ENCODE measurements around the gene ZNF79. TPM values are rescaled to one million over a fixed set of nuclear protein-coding genes. Genes with fewer than 3 reads are reported as not detected.
A peak's percentile ranks its signal among the peaks of the same experiment; 100 is the strongest.

ZNF79 gene
- total and polyA plus RNA-seq, 7 experiments from 2014 or later = 4.8 to 17.8 (median 10.8) TPM

DNA sequence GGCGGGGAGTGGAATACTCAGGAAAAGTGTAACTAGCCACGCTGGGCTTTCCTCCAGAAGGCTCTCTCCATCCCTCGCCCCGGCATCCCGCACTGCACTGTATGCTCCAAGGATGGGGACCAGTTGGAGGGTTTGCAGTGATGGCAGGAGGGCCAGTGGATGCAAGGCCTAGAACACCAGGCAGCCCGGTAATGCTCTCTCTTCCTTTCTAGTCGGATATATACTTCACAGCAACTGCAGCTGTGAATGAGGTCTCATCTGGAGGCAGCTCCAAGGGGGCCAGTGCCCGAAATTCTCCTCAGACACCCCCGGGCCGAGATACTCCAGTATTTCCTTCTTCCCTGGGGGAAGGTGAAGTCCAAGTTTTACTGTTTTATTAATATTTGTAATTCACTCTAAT, 37.2 kb upstream of the ZNF79 start:
- H3K27me3 ChIP-seq (ENCODE audit: control insufficient read depth in 2 of 2, insufficient read depth in 2 of 2, low read length in 2 of 2) = peaks cover 6 to 34% of the 10 kb centered on the region in 2 donors
- peaks cover 0 to 5% (median 0%) of the 10 kb centered on the region in 11 donors for H3K9me3 Mint-ChIP-seq
- H3K36me3 ChIP-seq (ENCODE audit: control insufficient read depth in 2 of 3, insufficient read depth in 3 of 3, low read length in 3 of 3) = no peaks in the 10 kb centered on the region
- peaks cover 13 to 20% of the 10 kb centered on the region in 2 donors for H3K4me1 ChIP-seq (ENCODE audit: control insufficient read depth in 2 of 2, insufficient read depth in 2 of 2, low read length in 2 of 2)
- peak overlapping the region in 1 of 9 donors; percentile 6 for H3K27ac Mint-ChIP-seq
- H3K4me3 Mint-ChIP-seq = no peak overlapping the region
- peak in 1 of 9 donors; percentile 19 for DNase-seq
- ChIA-PET POLR2A (interaction anchor here (1.7 to 1.8 kb wide), 2 partner anchors 9 to 12 kb away, joined by 5 read pairs; no protein-coding TSS in a partner anchor), CTCF (interaction anchor here (1.9 kb wide), 1 partner anchor 9 kb away, joined by 4 read pairs; the partner anchor contains the start of gene SLC2A8)
- H3K27me3 Mint-ChIP-seq = peaks cover 65 to 74% (median 70%) of the 10 kb centered on the region in 5 donors
- no peak overlapping the region for H3K4me3 ChIP-seq (ENCODE audit: low read length)
- intact Hi-C loops (cut with micrococcal nuclease) = loop anchor here (5.0 kb wide), 2 partner anchors 75 to 400 kb away; no protein-coding TSS in a partner anchor
- H3K9me3 ChIP-seq (ENCODE audit: control insufficient read depth in 2 of 3, low read length in 3 of 3) = no peaks in the 10 kb centered on the region
- H3K27ac ChIP-seq (ENCODE audit: low read depth, low read length) = no peak overlapping the region
- H3K4me1 Mint-ChIP-seq = peaks cover 20 to 39% (median 28%) of the 10 kb centered on the region in 7 donors
- H3K36me3 Mint-ChIP-seq = no peaks in the 10 kb centered on the region
- ATAC-seq = no peak

DNA sequence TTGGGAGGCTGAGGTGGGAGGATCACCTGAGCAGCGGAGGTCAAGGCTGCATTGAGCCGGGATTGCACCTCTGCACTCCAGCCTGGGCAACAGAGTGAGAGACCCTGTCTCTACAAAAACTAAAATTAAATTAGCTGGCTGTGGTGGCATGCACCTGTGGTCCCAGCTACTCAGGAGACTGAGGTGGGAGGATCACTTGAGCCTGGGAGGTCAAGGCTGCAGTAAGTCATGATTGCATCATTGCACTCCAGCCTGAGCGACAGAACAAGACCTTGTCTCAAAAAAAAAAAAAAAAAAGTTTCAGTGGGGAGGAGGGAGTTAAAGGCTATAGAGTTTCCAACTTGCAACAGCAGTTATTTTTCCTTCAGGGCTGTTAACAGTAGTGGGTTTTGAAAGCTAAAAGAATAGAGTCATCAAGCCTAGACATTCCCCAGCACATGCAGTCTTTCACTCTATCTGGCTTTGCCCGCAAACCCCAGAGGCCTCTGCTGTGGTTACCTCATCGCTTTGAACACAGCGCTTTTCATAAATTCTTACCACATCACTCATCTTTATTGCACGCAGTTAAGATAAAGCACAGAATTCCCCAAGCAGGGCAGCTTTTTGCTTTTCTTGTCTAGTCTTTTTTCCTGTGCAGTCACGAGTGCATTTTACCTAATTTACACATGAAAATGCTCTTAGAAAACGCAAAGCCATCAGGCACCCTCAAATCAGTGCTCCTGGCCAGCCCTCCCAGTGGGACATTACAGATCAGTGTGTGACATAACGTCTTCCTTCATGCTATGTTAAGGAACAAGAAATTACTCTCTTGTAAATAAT, 35.9 kb upstream of the ZNF79 start:
- intact Hi-C loops (cut with micrococcal nuclease) = loop anchor here (1.0 to 5.0 kb wide), 8 partner anchors 8 to 402 kb away; partner anchors contain the start of genes LRSAM1 (in 2 of the 2), RPL12 (in 2 of the 2) and ZNF79 (in 2 of the 2)
- CTCF ChIA-PET = interaction anchor here (0.6 to 1.9 kb wide), 6 partner anchors 8 to 335 kb away, joined by 3 to 5 read pairs (median 4); partner anchors contain the start of gene SLC2A8
- peak; percentile 98 for ATAC-seq

DNA sequence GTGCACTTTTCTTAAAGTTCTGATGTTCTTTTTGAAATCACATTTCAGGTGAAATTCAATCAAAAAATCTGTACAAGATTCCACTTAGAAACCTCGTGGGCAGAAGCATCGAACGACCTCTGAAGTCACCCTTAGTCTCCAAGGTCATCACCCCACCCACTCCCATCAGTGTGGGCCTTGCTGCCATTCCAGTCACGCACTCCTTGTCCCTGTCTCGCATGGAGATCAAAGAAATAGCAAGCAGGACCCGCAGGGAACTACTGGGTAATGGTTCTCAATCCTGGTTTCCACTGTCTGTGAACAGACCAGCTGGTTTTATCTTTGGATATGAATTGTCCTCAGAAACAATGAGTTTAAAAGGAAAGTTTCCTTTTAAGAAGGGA, 35.3 kb upstream of the ZNF79 start:
- ATAC-seq = no peak
- CTCF ChIA-PET = interaction anchor here (0.6 to 0.8 kb wide), 5 partner anchors 10 to 200 kb away, joined by 3 to 5 read pairs (median 4); no protein-coding TSS in a partner anchor
- Mint-ChIP-seq H3K4me1 (peaks cover 25 to 41% (median 28%) of the 10 kb centered on the region in 7 donors), H3K36me3 (no peaks in the 10 kb centered on the region), H3K27me3 (peaks cover 67 to 79% (median 72%) of the 10 kb centered on the region in 5 donors), H3K4me3 (peak overlapping the region; percentile 8 to 73 (median 55)), H3K9me3 (peaks cover 0 to 5% (median 0%) of the 10 kb centered on the region in 11 donors), H3K27ac (peak overlapping the region; percentile 19 to 94 (median 82))
- POLR2A ChIA-PET = interaction anchor here (0.6 to 2.4 kb wide), 6 partner anchors 10 to 404 kb away, joined by 3 to 14 read pairs (median 6); partner anchors contain the start of genes LRSAM1, RPL12 and ZNF79
- Histone ChIP-seq H3K9me3 (ENCODE audit: control insufficient read depth in 2 of 3, low read length in 3 of 3) (no peaks in the 10 kb centered on the region), H3K4me1 (ENCODE audit: control insufficient read depth in 2 of 2, insufficient read depth in 2 of 2, low read length in 2 of 2) (peaks cover 13 to 20% of the 10 kb centered on the region in 2 donors), H3K27me3 (ENCODE audit: control insufficient read depth in 2 of 2, insufficient read depth in 2 of 2, low read length in 2 of 2) (peaks cover 6 to 52% of the 10 kb centered on the region in 2 donors), H3K36me3 (ENCODE audit: control insufficient read depth in 2 of 3, insufficient read depth in 3 of 3, low read length in 3 of 3) (no peaks in the 10 kb centered on the region), H3K4me3 (ENCODE audit: low read length) (no peak overlapping the region), H3K27ac (ENCODE audit: low read depth, low read length) (no peak overlapping the region)
- intact Hi-C loops (cut with micrococcal nuclease) = loop anchor here (1.0 to 5.0 kb wide), 8 partner anchors 7 to 403 kb away; partner anchors contain the start of genes LRSAM1 (in 2 of the 2), RPL12 (in 2 of the 2) and ZNF79 (in 2 of the 2)
- DNase-seq = peak in 1 of 9 donors; percentile 19

More for the DNA sequence above, 35.9 kb upstream of the ZNF79 start:
- Histone ChIP-seq H3K4me1 (ENCODE audit: control insufficient read depth in 2 of 2, insufficient read depth in 2 of 2, low read length in 2 of 2) (peaks cover 13 to 20% of the 10 kb centered on the region in 2 donors), H3K36me3 (ENCODE audit: control insufficient read depth in 2 of 3, insufficient read depth in 3 of 3, low read length in 3 of 3) (no peaks in the 10 kb centered on the region), H3K27me3 (ENCODE audit: control insufficient read depth in 2 of 2, insufficient read depth in 2 of 2, low read length in 2 of 2) (peaks cover 6 to 46% of the 10 kb centered on the region in 2 donors), H3K4me3 (ENCODE audit: low read length) (no peak overlapping the region), H3K9me3 (ENCODE audit: control insufficient read depth in 2 of 3, low read length in 3 of 3) (no peaks in the 10 kb centered on the region), H3K27ac (ENCODE audit: low read depth, low read length) (no peak overlapping the region)
- POLR2A ChIA-PET = interaction anchor here (0.6 to 2.4 kb wide), 8 partner anchors 8 to 405 kb away, joined by 3 to 14 read pairs (median 5); partner anchors contain the start of genes LRSAM1, RPL12 and ZNF79
- Mint-ChIP-seq H3K27me3 (peaks cover 65 to 78% (median 72%) of the 10 kb centered on the region in 5 donors), H3K27ac (peak overlapping the region; percentile 19 to 94 (median 82)), H3K36me3 (no peaks in the 10 kb centered on the region), H3K9me3 (peaks cover 0 to 5% (median 0%) of the 10 kb centered on the region in 11 donors), H3K4me1 (peaks cover 23 to 44% (median 28%) of the 10 kb centered on the region in 7 donors), H3K4me3 (peak overlapping the region; percentile 16 to 73 (median 55))
- peak; percentile 67 to 97 (median 94) for DNase-seq

DNA sequence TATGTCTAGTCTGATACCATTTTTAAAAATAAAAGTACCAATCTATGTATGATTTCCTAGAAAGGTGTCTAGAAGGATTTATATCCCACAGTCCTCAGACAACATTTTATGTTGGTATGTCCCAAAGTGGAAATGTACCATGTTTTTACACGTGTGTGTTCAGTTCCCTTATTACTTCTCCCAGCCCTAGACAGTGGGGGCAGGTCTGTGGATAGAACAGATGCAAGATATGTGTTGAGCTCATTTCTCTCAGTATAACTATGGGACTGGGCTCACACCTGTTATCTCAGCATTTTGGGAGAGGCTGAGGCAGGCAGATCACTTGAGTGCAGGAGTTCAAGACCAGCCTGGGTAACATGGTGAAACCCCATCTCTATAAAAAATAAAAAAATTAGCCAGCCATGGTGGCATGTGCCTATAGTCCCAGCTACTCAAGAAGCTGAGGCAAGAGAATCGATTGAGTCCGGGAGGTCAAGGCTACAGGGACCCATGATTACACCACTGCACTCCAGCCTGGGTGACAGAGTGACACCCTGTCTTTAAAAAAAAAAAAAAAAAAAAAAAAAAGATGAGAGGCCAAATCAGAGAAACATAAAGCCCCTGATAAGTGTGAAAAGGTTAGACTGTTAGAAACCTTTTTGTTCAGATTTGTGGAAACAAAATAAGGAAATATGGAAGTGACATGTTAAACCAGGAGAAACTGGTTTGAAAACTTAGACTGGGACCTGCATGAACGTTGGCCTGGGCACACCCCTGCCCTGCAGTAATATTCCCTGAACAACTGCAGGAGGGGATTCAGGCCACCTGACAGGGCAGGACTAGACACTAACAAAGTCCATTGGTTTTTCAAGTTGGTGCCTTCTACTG, 34.6 kb upstream of the ZNF79 start:
- peak overlapping the region in 3 of 9 donors; percentile 8 to 89 (median 24) for H3K27ac Mint-ChIP-seq
- no peak for ATAC-seq
- H3K36me3 Mint-ChIP-seq = no peaks in the 10 kb centered on the region
- intact Hi-C loops (cut with micrococcal nuclease) = loop anchor here (2.0 to 5.0 kb wide), 3 partner anchors 61 to 402 kb away; partner anchors contain the start of genes LRSAM1 (in 1 of the 2) and RPL12 (in 1 of the 2)
- ChIA-PET CTCF (interaction anchor here (0.7 to 0.8 kb wide), 2 partner anchors 9 to 27 kb away, joined by 3 to 5 read pairs; no protein-coding TSS in a partner anchor), POLR2A (interaction anchor here (0.6 to 2.4 kb wide), 4 partner anchors 14 to 405 kb away, joined by 3 to 14 read pairs (median 6); partner anchors contain the start of genes LRSAM1, RPL12 and ZNF79)
- H3K27me3 ChIP-seq (ENCODE audit: control insufficient read depth in 2 of 2, insufficient read depth in 2 of 2, low read length in 2 of 2) = peaks cover 6 to 51% of the 10 kb centered on the region in 2 donors
- H3K4me1 Mint-ChIP-seq = peaks cover 25 to 35% (median 28%) of the 10 kb centered on the region in 7 donors
- peaks cover 13 to 20% of the 10 kb centered on the region in 2 donors for H3K4me1 ChIP-seq (ENCODE audit: control insufficient read depth in 2 of 2, insufficient read depth in 2 of 2, low read length in 2 of 2)
- no peak overlapping the region for H3K4me3 ChIP-seq (ENCODE audit: low read length)
- peaks cover 63 to 79% (median 72%) of the 10 kb centered on the region in 5 donors for H3K27me3 Mint-ChIP-seq
- H3K9me3 Mint-ChIP-seq = peaks cover 0 to 5% (median 0%) of the 10 kb centered on the region in 11 donors
- DNase-seq = peak in 1 of 9 donors; percentile 18
- H3K36me3 ChIP-seq (ENCODE audit: control insufficient read depth in 2 of 3, insufficient read depth in 3 of 3, low read length in 3 of 3) = no peaks in the 10 kb centered on the region
- no peaks in the 10 kb centered on the region for H3K9me3 ChIP-seq (ENCODE audit: control insufficient read depth in 2 of 3, low read length in 3 of 3)
- H3K4me3 Mint-ChIP-seq = no peak overlapping the region
- H3K27ac ChIP-seq (ENCODE audit: low read depth, low read length) = no peak overlapping the region

DNA sequence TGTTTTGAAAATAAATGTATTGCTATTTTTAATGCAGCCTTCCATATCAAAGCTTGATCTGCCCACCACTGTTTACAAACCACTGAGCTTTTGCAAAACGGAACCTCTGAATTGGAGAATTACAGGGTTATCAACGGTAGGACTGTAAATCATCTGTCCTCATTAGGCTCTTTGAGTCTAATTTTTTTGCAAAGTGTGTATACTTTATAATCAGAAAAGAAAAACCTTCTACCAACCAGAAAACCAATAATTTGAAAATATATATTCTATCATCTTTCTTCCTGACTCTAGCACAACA, 34.0 kb upstream of the ZNF79 start:
- Histone ChIP-seq H3K27me3 (ENCODE audit: control insufficient read depth in 2 of 2, insufficient read depth in 2 of 2, low read length in 2 of 2) (peaks cover 6 to 45% of the 10 kb centered on the region in 2 donors), H3K27ac (ENCODE audit: low read depth, low read length) (no peak overlapping the region), H3K36me3 (ENCODE audit: control insufficient read depth in 2 of 3, insufficient read depth in 3 of 3, low read length in 3 of 3) (no peaks in the 10 kb centered on the region), H3K9me3 (ENCODE audit: control insufficient read depth in 2 of 3, low read length in 3 of 3) (no peaks in the 10 kb centered on the region), H3K4me1 (ENCODE audit: control insufficient read depth in 2 of 2, insufficient read depth in 2 of 2, low read length in 2 of 2) (peaks cover 13 to 20% of the 10 kb centered on the region in 2 donors), H3K4me3 (ENCODE audit: low read length) (no peak overlapping the region)
- POLR2A ChIA-PET = interaction anchor here (2.4 kb wide), 1 partner anchor 60 kb away, joined by 14 read pairs; the partner anchor contains the start of genes LRSAM1 and RPL12
- Mint-ChIP-seq H3K27ac (peak overlapping the region in 2 of 9 donors; percentile 24 to 78), H3K9me3 (peaks cover 0 to 5% (median 0%) of the 10 kb centered on the region in 11 donors), H3K36me3 (no peaks in the 10 kb centered on the region), H3K27me3 (peaks cover 57 to 80% (median 72%) of the 10 kb centered on the region in 5 donors), H3K4me1 (peaks cover 25 to 35% (median 28%) of the 10 kb centered on the region in 7 donors), H3K4me3 (no peak overlapping the region)
- DNase-seq = no peak
- intact Hi-C loops (cut with micrococcal nuclease) = no loop called here
- CTCF ChIA-PET = no interaction called here
- ATAC-seq = no peak
